ENCODE data around the gene DNAJC7. TPM values are rescaled to one million over a fixed set of nuclear protein-coding genes. Genes with fewer than 3 reads are reported as not detected.

Gene DNAJC7
- polyA plus RNA-seq, 1 of the 3 experiments (the other 2 are of a cell fraction), result 38.8 TPM

- Histone ChIP-seq H3K4me1 (ENCODE audit: control insufficient read depth in 1 of 2, insufficient read depth in 2 of 2, low read depth in 1 of 2, low read length in 1 of 2) (peaks cover 0 to 8% of the 10 kb centered on the region in 2 experiments; a peak in 1 of 4 replicates), H3K27me3 (ENCODE audit: insufficient read depth) (peaks cover 15% of the 10 kb centered on the region), H3K79me2 (ENCODE audit: insufficient read depth) (no peaks in the 10 kb centered on the region), H2AFZ (ENCODE audit: low read depth) (no peak overlapping the region), H4K20me1 (ENCODE audit: insufficient read depth) (no peaks in the 10 kb centered on the region), H3K4me3 (ENCODE audit: low read depth in 2 of 2, low read length in 1 of 2) (no peak overlapping the region), H3K4me2 (no peak overlapping the region), H3K27ac (ENCODE audit: low read depth in 2 of 2, low read length in 1 of 2) (no peak overlapping the region), H3K9ac (no peak overlapping the region), H3K36me3 (replicated peaks in 1 of 2; ENCODE audit: control insufficient read depth in 1 of 2, insufficient read depth in 2 of 2, low read length in 1 of 2) (no peaks in the 10 kb centered on the region), H3K9me2 (no peaks in the 10 kb centered on the region), H3F3A (replicated peaks; ENCODE audit: insufficient read depth) (no peaks in the 10 kb centered on the region), H3K9me3 (no peaks in the 10 kb centered on the region)
- ChIA-PET CTCF (interaction anchor here (1.5 to 3.7 kb wide), 5 partner anchors 12 to 54 kb away, joined by 3 to 15 read pairs (median 8); no protein-coding TSS in a partner anchor), POLR2A (interaction anchor here (1.4 kb wide), 1 partner anchor 85 kb away, joined by 4 read pairs; the partner anchor contains the start of gene CNP)
- WGBS (ENCODE audit: low lambda C conversion rate), result 69% methylated on average over 6 of the region's 6 CpGs
- no peak for TF ChIP-seq GABPA (IDR thresholded peaks at IDR 0.05; ENCODE audit: low read depth)
- TF ChIP-seq MAX (IDR thresholded peaks at IDR 0.05; ENCODE audit: low read depth), result no peak
- no peak for TF ChIP-seq JUND (IDR thresholded peaks at IDR 0.05)
- no peak for TF ChIP-seq RXRA (IDR thresholded peaks at IDR 0.05; ENCODE audit: borderline replicate concordance, low read depth)
- TF ChIP-seq USF2 (IDR thresholded peaks at IDR 0.05; ENCODE audit: borderline replicate concordance, low read depth, low read length), result no peak
- peak; percentile 52; the same call in 1 of the 2 replicates for TF ChIP-seq REST (IDR thresholded peaks at IDR 0.05; ENCODE audit: low read depth, low read length)
- no peak for DNase-seq
Observed at GRCh38 chr17:42052346-42052877, 35.2 kb upstream of the DNAJC7 start.

- Histone ChIP-seq H3K79me2 (ENCODE audit: insufficient read depth) (no peaks in the 10 kb centered on the region), H3F3A (replicated peaks; ENCODE audit: insufficient read depth) (no peaks in the 10 kb centered on the region), H3K9ac (no peak overlapping the region), H4K20me1 (ENCODE audit: insufficient read depth) (no peaks in the 10 kb centered on the region), H3K4me1 (ENCODE audit: control insufficient read depth in 1 of 2, insufficient read depth in 2 of 2, low read depth in 1 of 2, low read length in 1 of 2) (peaks cover 0 to 8% of the 10 kb centered on the region in 2 experiments; a peak in 1 of 4 replicates), H3K4me2 (no peak overlapping the region), H2AFZ (ENCODE audit: low read depth) (no peak overlapping the region), H3K27ac (ENCODE audit: low read depth in 2 of 2, low read length in 1 of 2) (no peak overlapping the region), H3K27me3 (ENCODE audit: insufficient read depth) (peaks cover 15% of the 10 kb centered on the region), H3K9me2 (no peaks in the 10 kb centered on the region), H3K9me3 (no peaks in the 10 kb centered on the region), H3K4me3 (ENCODE audit: low read depth in 2 of 2, low read length in 1 of 2) (no peak overlapping the region), H3K36me3 (replicated peaks in 1 of 2; ENCODE audit: control insufficient read depth in 1 of 2, insufficient read depth in 2 of 2, low read length in 1 of 2) (no peaks in the 10 kb centered on the region)
- POLR2A ChIA-PET, result no interaction called here
- WGBS (ENCODE audit: low lambda C conversion rate), result 95% methylated on average over 7 of the region's 7 CpGs
- CTCF ChIA-PET, result interaction anchor here (0.6 to 3.7 kb wide), 12 partner anchors 10 to 89 kb away, joined by 3 to 15 read pairs (median 4); partner anchors contain the start of gene NKIRAS2
- no peak for TF ChIP-seq MEF2A (IDR thresholded peaks at IDR 0.05; ENCODE audit: borderline replicate concordance, low read depth)
- TF ChIP-seq USF2 (IDR thresholded peaks at IDR 0.05; ENCODE audit: borderline replicate concordance, low read depth, low read length), result no peak
- no peak for TF ChIP-seq FOSL2 (IDR thresholded peaks at IDR 0.05; ENCODE audit: borderline replicate concordance, low read depth)
- TF ChIP-seq EP300 (IDR thresholded peaks at IDR 0.05; ENCODE audit: borderline replicate concordance in 1 of 2, low read depth in 1 of 2, low read length in 1 of 2), result no peak
- no peak for TF ChIP-seq ZBTB33 (IDR thresholded peaks at IDR 0.05; ENCODE audit: borderline replicate concordance, low read depth)
- DNase-seq, result no peak
Observed at GRCh38 chr17:42051645-42052044, 34.4 kb upstream of the DNAJC7 start.
